OCI-LY7 (cell line): ENCODE results near the gene ZC3H14. TPM values are rescaled to one million over a fixed set of nuclear protein-coding genes. Genes with fewer than 3 reads are reported as not detected.

Experiments
- BruUV-seq: library from RNA; stranded (reverse); fragments of 400-500 nt; replicated peaks from 2 replicates; lab custom pipeline; 2021; lab: Mats Ljungman, UMichigan
- CTCF ChIA-PET: fragments of 300-600 bp; sonication (Branson Sonifier 250); formaldehyde crosslinking; loops from one replicate; lab custom pipeline; 2022; ENCODE audit warnings: antibody characterized with exemption; ENCODE audit not compliant: unreplicated experiment; lab: Charles Lee
- POLR2A ChIA-PET: fragments of 300-600 bp; sonication (Branson Sonifier 250); formaldehyde crosslinking; loops from one replicate; lab custom pipeline; 2022; ENCODE audit warnings: antibody characterized with exemption; lab: Charles Lee
- DNase-seq: peaks from one replicate; pipeline ENCODE4 v3.0.0-alpha.2; 2015; ENCODE audit warnings: low spot score
- H2AFZ ChIP-seq: fragments of 200-600 bp; sonication (generic), shearing (Covaris generic); 2 replicates; pipeline ENCODE4 v1.6.1; 2014; ENCODE audit warnings: mild to moderate bottlenecking, antibody characterized with exemption, low read length, moderate library complexity
- H3K27ac ChIP-seq: fragments of 200-600 bp; sonication (generic); 2 replicates; pipeline ENCODE4 v1.5.1; 2014; ENCODE audit warnings: mixed run types, low read depth, mild to moderate bottlenecking, moderate library complexity, low read length, inconsistent platforms; ENCODE audit not compliant: poor library complexity, severe bottlenecking
- H3K36me3 ChIP-seq: fragments of 200-600 bp; sonication (generic); 2 replicates; pipeline ENCODE4 v1.6.1; 2014; ENCODE audit warnings: mild to moderate bottlenecking, antibody characterized with exemption, low read length, moderate library complexity, mixed read lengths; ENCODE audit not compliant: insufficient read depth
- H3K4me1 ChIP-seq: fragments of 200-600 bp; sonication (generic); 2 replicates; pipeline ENCODE4 v1.5.1; 2014; ENCODE audit warnings: mild to moderate bottlenecking, low read length; ENCODE audit not compliant: insufficient read depth, poor library complexity, severe bottlenecking
- H3K4me2 ChIP-seq: fragments of 200-600 bp; sonication (generic); 2 replicates; pipeline ENCODE4 v1.6.1; 2014; ENCODE audit warnings: mild to moderate bottlenecking, low read length
- H3K4me3 ChIP-seq: fragments of 200-600 bp; sonication (generic); 2 replicates; pipeline ENCODE4 v1.5.1; 2014; ENCODE audit warnings: mild to moderate bottlenecking, low read depth, low read length; ENCODE audit not compliant: poor library complexity, severe bottlenecking
- H3K79me2 ChIP-seq: fragments of 200-600 bp; sonication (generic); 2 replicates; pipeline ENCODE4 v1.6.1; 2016; ENCODE audit warnings: low read depth, mild to moderate bottlenecking, low read length, moderate library complexity, mixed read lengths; ENCODE audit not compliant: insufficient read depth
- H3K9me2 ChIP-seq: fragments of 200-600 bp; sonication (generic); 2 replicates; pipeline ENCODE4 v1.6.1; 2016; ENCODE audit warnings: mild to moderate bottlenecking, low read length, mixed read lengths; ENCODE audit not compliant: insufficient read depth
- H3K9me3 ChIP-seq: fragments of 200-600 bp; sonication (generic); 2 replicates; pipeline ENCODE4 v1.6.1; 2014; ENCODE audit warnings: mild to moderate bottlenecking, mixed run types, low read length, mixed read lengths
- H4K20me1 ChIP-seq: fragments of 200-600 bp; sonication (generic); 2 replicates; pipeline ENCODE4 v1.6.1; 2014; ENCODE audit warnings: mild to moderate bottlenecking, antibody characterized with exemption, low read length, moderate library complexity, mixed read lengths; ENCODE audit not compliant: insufficient read depth
- CTCF ChIP-seq: fragments of 200-600 bp; sonication (generic); conservative IDR thresholded peaks from 2 replicates; pipeline ENCODE4 v1.5.1; 2014; ENCODE audit warnings: mild to moderate bottlenecking, antibody characterized with exemption, low read length, moderate library complexity, mixed read lengths
- EZH2phosphoT487 ChIP-seq: fragments of 200-600 bp; sonication (generic); IDR thresholded peaks from 2 replicates; pipeline ENCODE4 v1.6.1; 2018; ENCODE audit warnings: low read depth, borderline replicate concordance, mild to moderate bottlenecking, mixed run types, antibody characterized with exemption, low read length, moderate library complexity, mixed read lengths
- intact Hi-C: fragments of 100-400 bp; cut with micrococcal nuclease; formaldehyde crosslinking; loops from one replicate; pipeline ENCODE4 v1.10.0; 2022; ENCODE audit not compliant: unreplicated experiment
- total RNA-seq, 2 experiments: library from RNA; depleted of rRNA in 1 of 2; stranded (reverse); fragments of >200 nt in 1 of 2; shearing (Covaris generic) in 1 of 2; gene quantifications; 2 replicates each; pipeline ENCODE4 v1.2.3, GENCODE V29; 2014 to 2022

The ZC3H14 gene
- total RNA-seq, 2 experiments from 2014 or later, result 36.6 to 53.5 TPM

GRCh38 chr14:88597038-88597437 lies 34.2 kb downstream of the ZC3H14 start:
- Histone ChIP-seq H3K9me2 (no peaks in the 10 kb centered on the region), H3K79me2 (no peaks in the 10 kb centered on the region), H3K9me3 (no peaks in the 10 kb centered on the region), H3K4me3 (no peak overlapping the region), H3K4me2 (no peak overlapping the region), H3K27ac (no peak overlapping the region), H3K4me1 (peaks cover 9% of the 10 kb centered on the region), H3K36me3 (peaks cover 79% of the 10 kb centered on the region), H2AFZ (no peak overlapping the region), H4K20me1 (no peaks in the 10 kb centered on the region)
- TF ChIP-seq CTCF, result no peak
- TF ChIP-seq EZH2phosphoT487, result no peak
- no TSS peak for BruUV-seq
- DNase-seq, result no peak
- ChIA-PET POLR2A (no interaction called here), CTCF (no interaction called here)
- intact Hi-C loops, result no loop called here

- CTCF ChIA-PET, result no interaction called here
- BruUV-seq, result no TSS peak
Measured at GRCh38 chr14:88597601-88598000, 34.8 kb downstream of the ZC3H14 start.

More at GRCh38 chr14:88597601-88598000, 34.8 kb downstream of the ZC3H14 start:
- H3K36me3 ChIP-seq, result peaks cover 82% of the 10 kb centered on the region
- H3K4me2 ChIP-seq, result no peak overlapping the region
- H3K9me3 ChIP-seq, result no peaks in the 10 kb centered on the region
- POLR2A ChIA-PET, result no interaction called here
- H2AFZ ChIP-seq, result no peak overlapping the region
- no peak overlapping the region for H3K4me3 ChIP-seq
- intact Hi-C loops, result no loop called here
- H3K27ac ChIP-seq, result no peak overlapping the region
- no peak for DNase-seq
- H3K4me1 ChIP-seq, result peaks cover 9% of the 10 kb centered on the region
- H3K9me2 ChIP-seq, result no peaks in the 10 kb centered on the region
- H4K20me1 ChIP-seq, result no peaks in the 10 kb centered on the region
- no peaks in the 10 kb centered on the region for H3K79me2 ChIP-seq
- TF ChIP-seq CTCF (no peak), EZH2phosphoT487 (no peak)
